Eye (tissue), 1 donor: ENCODE results near the gene KRTAP12-2.
"Not testable (repeated sequence)": the region's sequence is repeated elsewhere in the genome, so short reads cannot be mapped to it uniquely, and the experiment has no call there.

ENCODE experiments used
- DNase-seq: peaks from one replicate; pipeline ENCODE4 v3.0.0-alpha.2; 2015

Gene KRTAP12-2

DNA sequence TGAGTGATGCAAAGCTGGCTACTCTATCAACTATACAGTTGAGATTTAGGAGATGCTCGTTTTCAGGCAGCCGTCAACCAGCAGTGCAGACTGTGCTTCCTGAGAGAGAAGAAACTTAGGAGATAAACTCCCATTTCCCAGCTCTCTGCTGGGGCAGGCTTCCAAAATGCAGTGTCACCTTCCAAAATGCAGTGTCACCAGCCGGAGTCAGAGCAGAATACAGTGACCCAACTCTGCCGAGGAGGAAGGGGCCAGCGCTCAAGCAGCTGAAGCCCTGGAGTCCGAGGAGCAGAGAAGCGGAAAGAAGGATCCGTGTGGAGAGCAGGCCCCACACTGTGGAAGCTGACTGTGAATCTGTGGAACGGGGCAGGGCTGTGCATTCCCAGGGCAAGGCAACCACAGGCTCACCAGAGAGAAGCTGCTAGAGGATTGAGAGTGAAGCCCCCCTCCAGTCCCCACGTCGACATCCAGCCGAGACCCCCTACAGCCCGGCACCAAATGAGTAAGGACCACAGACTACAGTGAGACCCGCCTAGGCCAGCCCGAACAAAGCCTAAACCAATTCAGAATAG lies 15.9 kb upstream of the KRTAP12-2 start:
- DNase-seq = no peak

DNA sequence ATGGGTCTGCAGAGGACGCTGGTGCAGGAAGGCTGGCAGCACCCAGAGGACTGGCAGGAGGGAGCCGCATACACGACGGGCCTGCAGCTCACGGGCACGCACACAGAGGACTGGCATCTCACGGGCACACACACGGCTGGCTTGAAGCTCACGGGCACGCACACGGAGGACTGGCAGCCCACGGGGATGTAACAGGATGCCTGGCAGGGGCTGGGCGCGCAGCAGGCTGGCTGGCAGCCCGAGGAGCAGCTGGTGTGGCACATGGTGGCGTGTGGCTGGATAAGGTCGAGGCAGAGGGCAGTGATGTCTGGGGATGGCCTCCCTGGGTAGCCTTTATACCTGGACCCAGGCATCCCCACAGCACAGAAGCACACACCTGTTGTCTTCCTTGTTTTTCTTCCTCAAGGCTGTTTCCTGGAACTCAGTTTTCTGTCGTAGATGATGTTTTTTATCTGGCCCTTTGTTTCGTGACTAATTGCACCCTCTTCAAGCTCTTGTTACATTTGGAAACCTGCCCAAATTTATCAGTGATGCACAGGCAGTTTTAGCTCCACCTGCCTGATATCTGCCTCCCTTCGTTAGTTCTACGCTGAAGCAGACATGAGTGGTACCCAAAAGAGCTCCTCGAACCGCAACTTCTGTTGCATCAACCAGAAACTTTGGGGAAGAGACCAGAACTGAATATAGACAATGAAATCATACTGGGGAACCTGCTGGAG lies 15.3 kb upstream of the KRTAP12-2 start, which contains the start of gene KRTAP12-1:
Gene KRTAP12-1, minus strand, starts transcription at position 303 of the 719 bp plus-strand sequence. Its CDS starts 40 bp downstream, at position 263.
- DNase-seq = no peak

DNA sequence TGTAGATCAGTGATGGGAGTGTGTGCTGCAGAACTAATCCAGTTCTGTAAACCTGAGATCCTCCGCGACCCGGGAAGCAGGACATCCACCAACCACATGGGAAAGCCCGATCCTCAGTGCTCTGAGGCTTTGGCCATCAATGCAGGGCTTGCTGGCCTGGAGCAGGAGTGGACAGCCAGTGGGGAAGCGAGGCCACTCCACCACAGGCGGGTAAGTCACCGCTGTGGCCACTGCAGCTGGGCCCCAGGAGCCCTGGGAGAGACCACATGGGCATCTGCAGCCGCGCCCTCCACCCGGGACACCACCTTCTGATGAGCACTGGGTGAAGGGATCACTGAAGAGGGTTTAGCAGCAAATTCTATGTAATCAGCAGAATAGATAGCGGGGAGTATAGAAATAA lies 14.4 kb upstream of the KRTAP12-2 start:
- DNase-seq = no peak

DNA sequence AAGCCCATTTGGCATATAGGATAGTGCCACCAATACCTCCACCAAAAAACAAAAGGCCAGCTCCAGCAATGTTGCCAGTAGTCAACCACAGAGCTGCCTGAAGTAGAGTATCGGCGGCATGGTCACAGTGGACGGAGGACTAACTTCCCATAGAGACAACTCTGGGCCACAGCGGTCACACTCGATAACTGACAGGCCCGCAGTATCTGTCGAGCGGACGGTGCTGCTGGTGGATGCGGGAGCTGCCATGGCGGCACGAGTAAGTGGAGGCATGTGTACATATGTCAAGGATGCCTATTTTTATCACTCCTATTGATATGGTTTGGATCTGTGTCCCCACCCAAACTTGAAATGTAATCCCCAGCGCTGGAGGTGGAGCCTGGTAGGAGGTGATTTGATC lies 11.2 kb upstream of the KRTAP12-2 start:
- DNase-seq = no peak

DNA sequence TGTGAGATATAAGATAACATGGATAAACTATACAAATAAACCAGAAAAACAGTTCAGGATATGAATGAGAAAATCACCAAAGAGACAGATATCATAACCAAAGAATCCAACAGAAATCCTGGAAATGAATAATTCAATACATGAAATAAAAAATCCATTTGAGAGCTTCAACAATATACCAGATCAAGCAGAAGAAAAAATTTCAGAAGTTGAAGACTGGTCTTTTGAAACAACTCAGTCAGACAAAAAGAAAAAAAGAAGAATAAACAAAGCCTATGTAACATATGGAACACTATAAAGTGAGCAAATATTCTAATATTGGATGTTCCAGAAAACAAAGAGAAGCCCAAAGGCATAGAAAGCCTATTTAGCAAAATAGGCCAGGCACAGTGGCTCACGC lies 5.2 kb upstream of the KRTAP12-2 start:
- DNase-seq = no peak

DNA sequence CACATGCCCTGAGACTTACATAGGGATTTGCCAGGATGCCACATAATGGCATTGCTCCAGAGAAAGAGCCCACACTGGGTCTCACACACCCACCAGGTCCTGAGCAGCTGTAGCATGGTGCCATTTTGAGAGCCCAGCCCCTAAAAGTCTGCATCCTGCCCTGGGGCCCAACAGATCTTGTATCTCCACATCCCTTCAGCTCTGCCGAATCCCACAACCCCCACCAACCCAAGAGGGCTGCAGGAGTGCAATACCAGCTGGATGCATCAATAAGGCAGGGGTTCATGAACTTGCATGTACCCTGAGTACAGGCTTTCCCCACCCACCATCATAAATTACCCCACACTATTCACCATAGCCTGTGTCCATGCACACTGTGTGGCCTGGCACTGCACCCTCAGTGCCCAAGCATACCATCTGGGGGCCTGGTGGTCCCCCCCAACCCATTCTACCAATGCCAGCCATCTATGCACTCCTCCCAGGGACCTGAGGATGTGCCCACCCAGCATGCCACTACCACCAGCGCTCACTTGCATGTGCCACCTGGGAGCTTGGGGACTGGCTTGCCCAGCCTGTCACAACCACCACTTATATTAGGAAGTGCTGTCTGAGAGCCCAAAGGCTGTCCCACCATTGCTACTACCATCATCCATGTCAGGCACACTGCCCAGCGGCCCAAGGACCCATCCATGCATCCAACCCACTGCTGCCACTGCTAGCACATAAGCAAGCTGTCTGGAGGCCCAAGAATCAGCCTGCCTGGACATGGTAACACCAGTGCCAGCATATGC lies 4.1 kb upstream of the KRTAP12-2 start:
- no peak for DNase-seq

DNA sequence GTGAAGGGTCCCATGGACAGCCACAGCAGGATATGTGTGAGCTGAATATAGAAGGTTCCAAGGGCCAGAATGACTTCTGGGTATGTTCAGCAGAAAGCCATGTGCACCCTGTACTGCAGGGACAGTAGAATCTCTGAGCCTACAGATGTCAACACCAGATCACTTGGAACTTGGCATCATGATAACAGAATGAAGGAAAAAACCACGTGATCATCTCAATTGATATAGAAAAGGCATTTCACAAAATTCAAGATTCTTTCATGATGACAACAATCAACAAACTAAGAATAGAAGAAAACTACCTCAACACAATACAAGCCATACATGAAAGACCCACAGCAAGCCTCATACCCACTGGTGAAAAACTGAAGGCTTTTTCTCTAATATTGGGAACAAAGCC lies 885 bp upstream of the KRTAP12-2 start:
- no peak for DNase-seq

DNA sequence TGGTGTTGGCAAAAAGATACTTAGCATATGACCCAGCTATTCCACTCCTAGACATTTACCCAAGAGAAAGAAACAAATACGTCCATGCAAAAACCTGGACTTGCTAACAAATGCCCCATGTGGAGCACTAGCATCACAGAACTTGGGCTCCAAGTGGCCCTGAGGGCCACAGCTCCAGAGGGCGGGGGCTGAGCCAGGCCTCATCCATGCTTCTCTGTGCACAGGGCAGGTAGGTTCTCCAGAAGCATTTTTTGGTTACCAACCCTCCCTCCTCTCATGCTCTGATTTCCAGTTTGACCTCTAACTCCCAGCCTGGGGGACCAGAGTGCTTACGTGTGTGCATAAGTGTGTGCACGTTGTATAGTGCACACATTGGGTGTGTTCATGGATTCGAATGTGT lies 2.0 kb downstream of the KRTAP12-2 start:
- no peak for DNase-seq

DNA sequence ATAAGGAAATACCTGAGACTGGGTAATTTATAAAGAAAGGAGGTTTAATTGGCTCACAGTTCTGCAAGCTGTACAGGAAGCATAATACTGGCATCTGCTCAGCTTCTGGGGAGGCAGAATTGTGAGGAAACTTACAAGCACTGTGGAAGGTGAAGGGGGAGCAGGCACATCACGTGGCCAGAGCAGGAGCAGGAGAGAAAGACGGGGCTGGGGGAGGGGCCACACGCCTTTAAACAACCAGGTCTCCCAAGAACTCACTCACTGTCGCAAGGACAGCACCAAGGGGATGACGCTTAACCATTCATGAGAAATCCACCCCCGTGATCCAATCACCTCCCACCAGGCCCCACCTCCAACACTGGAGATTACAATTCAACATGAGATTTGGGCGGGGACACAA lies 5.2 kb downstream of the KRTAP12-2 start:
- not testable (repeated sequence) for DNase-seq

DNA sequence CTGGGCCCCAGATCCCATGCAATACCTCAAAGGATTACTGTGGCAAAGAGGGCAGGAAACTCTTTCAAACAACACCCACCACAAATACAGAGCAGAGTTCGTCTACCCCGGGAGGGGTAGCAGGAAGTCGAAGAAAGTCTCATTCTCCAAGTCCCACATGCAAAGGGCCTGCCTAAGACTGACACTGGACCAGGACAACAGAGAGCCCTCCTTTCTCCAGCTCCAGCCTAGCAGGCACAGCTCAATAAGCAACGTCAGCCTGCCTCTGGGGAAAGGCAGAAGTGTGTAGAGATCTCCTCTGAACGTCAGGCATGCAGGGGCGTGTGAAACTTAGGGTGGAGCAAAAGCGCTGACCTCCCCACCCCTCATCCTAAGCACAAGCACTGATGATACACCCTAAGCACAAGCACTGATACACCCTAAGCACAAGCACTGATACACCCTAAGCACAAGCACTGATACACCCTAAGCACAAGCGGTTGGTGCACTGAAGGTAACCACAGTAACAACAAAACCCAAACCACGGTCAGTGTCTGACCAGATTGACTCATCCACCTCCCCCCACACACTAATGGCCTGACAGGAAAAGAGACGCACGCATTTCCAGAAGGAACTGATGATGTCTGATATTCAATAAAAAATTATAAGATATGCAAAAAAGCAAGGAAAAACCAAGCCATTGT lies 7.7 kb downstream of the KRTAP12-2 start:
- no peak for DNase-seq

DNA sequence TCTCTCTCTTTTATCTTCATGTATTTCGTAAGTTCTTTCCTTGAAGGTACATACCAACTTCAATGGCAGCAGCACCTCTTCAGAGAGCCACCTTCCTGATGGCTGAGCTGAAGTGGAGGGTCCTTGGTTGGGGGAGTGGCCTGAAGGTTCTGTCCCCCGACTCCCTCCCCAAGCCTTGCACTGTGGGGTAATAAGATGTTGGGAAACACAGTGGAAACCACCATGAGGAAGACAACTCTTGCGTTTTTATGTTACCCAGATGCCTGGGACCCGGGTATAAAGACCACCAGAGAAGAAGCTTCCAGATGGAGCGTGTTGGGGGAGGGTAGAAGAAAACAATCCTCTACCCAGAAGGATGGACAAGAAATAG lies 8.2 kb downstream of the KRTAP12-2 start:
- DNase-seq = no peak

DNA sequence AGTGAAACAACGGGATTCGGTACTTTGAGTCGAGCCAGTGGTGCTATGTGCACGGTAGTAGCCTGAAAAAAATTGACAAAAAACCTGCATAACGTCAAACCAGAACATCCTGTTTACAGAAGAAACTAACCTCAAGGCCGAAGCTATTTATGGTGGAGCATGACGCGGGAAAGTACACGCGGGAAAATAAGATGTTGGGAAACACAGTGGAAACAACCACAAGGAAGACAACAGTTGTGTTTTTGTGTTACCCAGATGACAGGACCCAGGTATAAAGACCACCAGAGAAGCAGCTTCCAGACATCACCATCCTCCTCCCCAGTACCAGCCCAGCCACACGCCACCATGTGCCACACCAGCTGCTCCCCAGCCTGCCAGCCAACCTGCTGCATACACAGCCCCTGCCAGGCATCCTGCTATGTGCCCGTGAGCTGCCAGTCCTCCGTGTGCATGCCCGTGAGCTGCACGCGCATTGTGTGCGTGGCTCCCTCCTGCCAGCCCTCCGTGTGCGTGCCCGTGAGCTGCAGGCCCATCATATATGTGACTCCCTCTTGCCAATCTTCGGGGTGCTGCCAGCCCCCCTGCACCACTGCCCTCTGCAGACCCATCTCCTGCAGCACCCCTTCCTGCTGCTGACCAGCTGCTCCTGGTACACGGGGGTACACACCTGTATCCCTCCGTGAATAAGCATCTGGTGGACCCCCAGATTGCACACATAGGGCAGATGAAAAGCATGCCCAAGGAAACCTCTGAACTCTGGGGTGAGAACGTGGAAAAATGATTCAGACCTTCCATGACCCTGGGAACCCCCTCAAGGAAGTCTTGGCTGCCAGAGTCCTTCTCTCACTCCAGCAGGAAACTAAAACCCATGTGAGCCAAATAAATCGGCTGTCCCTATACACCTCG lies 8.8 kb downstream of the KRTAP12-2 start, which contains the start of gene KRTAP12-3:
Gene KRTAP12-3, plus strand, starts transcription at position 298 of the 906 bp plus-strand sequence. Its CDS starts 48 bp downstream, at position 346.
- no peak for DNase-seq

DNA sequence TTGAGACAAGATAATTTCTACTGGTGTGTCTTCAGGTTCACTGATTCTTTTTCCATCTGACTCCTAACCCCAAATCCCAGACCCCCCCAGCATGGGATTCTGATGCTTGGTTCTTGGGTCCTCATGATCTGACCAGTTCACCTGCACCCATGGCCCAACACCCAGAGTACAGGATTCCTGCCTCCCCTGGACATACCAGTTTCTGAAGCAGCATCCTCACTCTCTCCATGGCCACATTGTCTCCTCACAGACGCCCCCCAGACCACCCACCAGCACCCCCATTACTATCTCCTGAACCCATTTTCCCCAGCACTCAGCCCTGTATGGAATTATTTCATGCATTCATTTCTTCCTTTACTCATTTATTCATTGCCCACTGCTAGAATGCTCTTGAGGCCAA lies 9.9 kb downstream of the KRTAP12-2 start:
- no peak for DNase-seq

DNA sequence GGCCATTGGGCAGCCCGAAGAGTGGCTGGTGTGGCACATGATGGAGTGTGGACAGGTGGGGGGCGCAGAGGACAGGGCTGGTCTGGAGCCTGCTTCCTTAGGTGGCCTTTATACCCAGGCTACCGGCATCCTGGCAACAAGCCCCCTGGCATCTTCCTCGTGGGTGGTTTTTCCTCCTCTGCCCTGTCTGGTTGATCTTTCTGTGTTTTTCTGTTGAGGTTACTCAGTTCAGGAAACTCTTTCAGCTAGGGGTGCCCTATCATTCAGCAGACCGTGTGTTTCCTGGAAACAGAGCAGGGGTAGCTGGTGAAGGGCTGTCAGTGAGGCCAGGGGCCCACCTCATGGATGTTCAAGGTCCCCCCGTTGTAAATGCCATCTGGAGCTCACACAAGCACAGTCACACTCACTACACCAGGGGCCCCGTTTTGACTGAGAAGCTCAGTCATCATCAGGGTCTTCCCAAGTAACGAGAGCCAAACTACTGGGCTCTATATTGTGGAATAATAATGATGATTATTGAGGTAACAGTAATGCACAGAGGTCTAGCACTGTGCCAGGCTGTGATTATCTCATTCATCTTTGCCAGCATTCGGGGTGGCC lies 12.1 kb downstream of the KRTAP12-2 start, which contains the start of gene KRTAP12-4:
Gene KRTAP12-4, minus strand, starts transcription at position 84 of the 600 bp plus-strand sequence. Its CDS starts 45 bp downstream, at position 39.
- DNase-seq = no peak

DNA sequence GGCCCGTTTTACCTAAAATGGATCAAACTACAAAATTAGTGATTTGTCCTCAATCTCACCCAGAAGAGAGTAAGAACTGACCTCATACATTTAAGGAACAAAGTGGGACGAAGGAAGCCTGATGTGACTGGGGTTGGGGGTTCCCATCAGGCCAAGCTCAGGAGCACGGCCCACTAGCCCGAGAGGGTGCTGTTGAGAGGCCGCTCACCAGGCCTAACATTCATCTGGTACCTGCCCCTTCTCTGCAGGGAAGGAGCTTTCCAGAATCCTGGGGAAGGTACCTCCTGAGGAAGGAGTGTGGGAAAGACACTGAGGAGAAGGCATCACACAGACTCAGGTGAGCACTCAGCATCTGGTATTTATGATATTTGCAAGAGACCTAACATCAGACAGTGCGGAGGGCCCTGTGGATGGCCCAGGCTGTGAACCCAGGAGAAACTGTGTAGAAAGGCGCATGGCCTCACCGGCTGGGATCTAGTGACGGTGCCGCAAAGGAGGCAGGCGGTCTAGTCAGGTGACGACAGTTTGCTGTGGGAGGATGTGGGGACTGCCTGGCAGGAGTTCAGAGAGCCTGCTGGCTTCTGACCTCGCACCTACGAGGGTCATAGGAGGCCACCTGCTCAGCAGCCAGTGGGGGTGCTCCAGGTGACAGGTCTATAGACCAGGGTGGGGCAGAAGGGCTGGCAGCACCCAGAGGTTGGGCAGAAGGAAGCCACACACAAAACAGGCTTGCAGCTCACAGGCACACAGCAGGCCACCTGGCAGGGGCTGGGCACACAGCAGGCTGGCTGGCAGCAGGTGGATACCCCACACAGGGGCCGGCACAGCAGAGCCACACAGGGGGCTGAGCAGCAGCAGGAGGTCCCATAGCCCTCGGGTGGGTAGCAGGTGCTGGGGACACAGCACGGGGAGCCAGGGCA lies 12.8 kb downstream of the KRTAP12-2 start:
- DNase-seq = no peak

DNA sequence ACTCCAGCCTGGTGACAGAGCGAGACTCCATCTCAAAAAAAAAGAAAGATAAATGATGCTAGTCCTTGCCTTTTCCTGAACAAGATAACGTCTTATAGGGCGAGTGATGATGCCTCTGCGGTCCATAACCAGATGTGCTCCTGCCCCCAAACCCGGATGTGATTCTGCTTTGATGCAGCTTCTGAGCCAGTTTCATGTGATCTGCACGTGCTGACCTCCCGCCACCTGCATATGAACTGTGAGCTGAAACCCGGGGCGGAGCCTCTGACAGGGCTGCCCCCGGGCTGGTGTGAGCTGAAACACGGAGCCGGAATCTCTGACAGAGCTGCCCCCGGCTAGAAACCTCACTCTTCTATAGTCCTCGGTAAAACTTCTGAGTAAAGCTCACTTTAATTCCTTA lies 13.6 kb downstream of the KRTAP12-2 start:
- DNase-seq = no peak

DNA sequence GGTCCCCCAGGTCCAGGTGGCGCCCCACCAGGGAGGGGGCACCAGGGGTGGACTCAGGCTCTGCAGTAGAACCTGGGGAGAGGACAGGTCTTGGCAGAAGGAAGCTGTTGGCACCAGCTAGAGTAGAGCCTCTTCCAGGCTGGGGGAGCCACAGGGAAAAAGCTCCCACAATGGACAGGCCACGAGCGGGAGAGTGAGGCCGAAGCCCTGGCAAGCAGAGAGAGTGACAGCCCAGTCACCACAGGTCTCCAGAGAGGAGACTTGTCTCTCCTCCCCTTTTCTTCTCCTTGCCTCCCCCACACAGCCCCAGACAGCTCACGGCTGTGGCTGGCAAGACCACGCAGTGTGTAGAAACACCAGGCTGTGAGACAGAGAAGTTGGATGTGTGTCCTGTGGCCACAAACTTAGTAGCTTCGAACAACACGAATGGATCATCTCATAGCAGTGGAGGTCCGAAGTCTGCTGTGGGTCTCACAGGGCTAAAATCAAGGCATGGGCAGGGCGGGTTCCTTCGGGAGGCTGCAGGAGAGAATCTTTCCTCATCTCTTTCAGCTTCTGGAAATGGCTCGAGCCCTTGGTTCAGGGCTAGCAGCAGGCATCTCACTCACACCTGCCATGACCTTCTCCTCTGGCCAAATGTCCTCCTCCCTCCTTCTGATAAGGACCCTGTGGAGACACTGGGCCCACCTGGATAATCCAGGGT lies 15.6 kb downstream of the KRTAP12-2 start:
- DNase-seq = no peak

DNA sequence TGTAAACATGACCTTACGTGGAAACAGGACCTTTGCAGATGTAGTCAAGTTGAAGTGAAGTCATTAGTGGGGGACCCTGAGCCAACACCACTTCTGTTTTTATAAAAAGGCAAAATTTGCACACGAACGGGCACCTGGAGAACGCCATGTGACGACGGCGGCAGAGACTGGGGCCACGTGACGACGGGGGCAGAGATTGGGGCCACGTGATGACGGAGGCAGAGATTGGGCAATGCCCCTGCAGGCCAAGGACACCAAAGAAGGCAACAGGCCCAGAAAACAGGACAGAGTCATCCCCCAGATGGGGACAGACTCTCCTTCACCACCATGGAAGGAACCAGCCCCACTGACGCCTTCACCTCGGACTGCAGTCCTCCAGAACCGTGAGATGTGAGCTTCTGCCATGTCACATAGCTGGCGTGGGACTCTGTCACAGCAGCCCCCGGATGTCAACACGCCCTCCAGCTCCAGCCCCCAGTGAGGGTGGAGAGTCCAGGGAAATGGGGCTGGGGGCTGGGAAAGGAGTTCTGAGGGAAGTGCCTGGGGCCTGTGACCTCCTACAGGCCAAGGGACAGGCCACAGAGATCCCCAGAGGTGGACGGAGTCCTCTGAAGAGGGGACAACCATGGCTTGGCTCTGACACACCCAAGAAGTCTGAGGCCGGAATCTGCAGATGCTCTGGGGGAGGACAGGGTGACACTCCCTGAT lies 16.3 kb downstream of the KRTAP12-2 start:
- no peak for DNase-seq

DNA sequence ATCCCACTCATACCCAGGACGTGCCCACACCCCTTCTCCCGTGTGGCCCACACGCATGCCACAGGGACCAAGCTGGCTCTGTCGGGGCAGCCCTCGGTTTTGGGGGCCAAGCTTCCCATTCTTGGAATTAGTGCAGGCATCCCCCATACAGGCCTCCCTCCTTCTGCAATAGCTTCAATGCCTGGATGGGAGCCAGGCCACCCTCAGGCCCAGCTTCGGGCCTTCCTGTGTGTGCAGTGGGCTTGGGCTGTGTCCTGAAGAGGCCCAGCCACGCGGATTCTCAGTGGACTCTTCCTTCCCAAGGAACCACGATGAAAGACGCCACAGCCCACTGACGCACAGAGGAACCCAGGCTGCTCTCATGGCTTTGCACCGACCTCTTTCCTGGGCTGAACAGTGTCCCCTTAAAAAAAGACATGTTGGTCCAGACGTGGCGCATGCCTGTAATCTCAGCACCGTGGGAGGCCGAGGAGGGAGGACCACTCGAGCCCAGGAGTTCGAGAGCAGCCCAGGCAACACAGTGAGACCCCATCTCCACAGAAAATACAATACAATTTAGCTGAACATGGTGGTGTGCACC lies 17.1 kb downstream of the KRTAP12-2 start:
- no peak for DNase-seq
